HL-60 (cell line): ENCODE measurements around the gene COL28A1.

Source experiments
- DNase-seq, 2 experiments: peaks; one replicate each; pipeline ENCODE4 v3.0.0-alpha.2; 2010 to 2020; ENCODE audit warnings: low read depth in 1 of 2, low spot score in 1 of 2
- H3K27ac ChIP-seq: fragments of 250-450 bp; sonication (Bioruptor Pico); replicated peaks from 2 replicates; pipeline ENCODE4 v1.5.1; 2020; ENCODE audit warnings: mild to moderate bottlenecking, moderate library complexity
- H3K27me3 ChIP-seq: fragments of 250-450 bp; sonication (Bioruptor Pico); 2 replicates; pipeline ENCODE4 v1.5.1; 2021; ENCODE audit warnings: mild to moderate bottlenecking, moderate library complexity; ENCODE audit not compliant: insufficient read depth, poor library complexity, severe bottlenecking
- H3K4me3 ChIP-seq: replicated peaks from 2 replicates; pipeline ENCODE4 v1.5.1; 2011; ENCODE audit warnings: mild to moderate bottlenecking, control low read depth, low read length; ENCODE audit not compliant: insufficient read depth
- GABPA ChIP-seq: IDR thresholded peaks from 2 replicates; pipeline ENCODE4 v1.6.1; 2012; ENCODE audit warnings: low read depth
- POLR2AphosphoS5 ChIP-seq: IDR thresholded peaks from 2 replicates; pipeline ENCODE4 v1.6.1; 2012; ENCODE audit warnings: low read depth
- SPI1 ChIP-seq: IDR thresholded peaks from 2 replicates; pipeline ENCODE4 v1.6.1; 2012; ENCODE audit warnings: low read depth, mild to moderate bottlenecking, borderline replicate concordance
- TF ChIP-seq, protein P1 (sequence below): IDR thresholded peaks from one replicate; pipeline ENCODE4 v1.5.1; 2011; ENCODE audit warnings: low read length, control low read depth, inconsistent platforms; ENCODE audit not compliant: insufficient read depth
- TF ChIP-seq, protein P2 (sequence below): IDR thresholded peaks from 2 replicates; pipeline ENCODE4 v1.6.1; 2012; ENCODE audit warnings: low read depth; ENCODE audit not compliant: insufficient replicate concordance

The COL28A1 gene

DNA sequence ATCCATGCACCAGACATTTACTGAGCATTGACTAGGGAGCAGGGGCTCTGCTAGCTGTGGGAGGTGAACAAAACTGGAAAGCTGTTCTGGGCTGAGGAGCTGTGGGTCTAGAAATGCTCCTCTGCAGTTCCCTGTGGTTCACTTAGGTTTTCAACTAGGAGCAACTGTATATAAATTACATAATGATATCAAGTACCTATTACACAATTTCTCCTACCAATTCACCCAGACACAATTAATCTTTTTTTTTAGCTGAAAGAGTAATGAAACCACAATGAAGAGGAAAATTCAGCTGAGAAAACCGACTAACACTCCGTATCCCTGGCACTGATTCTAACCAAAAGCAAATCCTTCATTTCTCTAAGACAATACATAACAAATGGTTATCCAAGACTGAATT lies 39.4 kb downstream of the COL28A1 start:
- TF ChIP-seq, protein P1, sequence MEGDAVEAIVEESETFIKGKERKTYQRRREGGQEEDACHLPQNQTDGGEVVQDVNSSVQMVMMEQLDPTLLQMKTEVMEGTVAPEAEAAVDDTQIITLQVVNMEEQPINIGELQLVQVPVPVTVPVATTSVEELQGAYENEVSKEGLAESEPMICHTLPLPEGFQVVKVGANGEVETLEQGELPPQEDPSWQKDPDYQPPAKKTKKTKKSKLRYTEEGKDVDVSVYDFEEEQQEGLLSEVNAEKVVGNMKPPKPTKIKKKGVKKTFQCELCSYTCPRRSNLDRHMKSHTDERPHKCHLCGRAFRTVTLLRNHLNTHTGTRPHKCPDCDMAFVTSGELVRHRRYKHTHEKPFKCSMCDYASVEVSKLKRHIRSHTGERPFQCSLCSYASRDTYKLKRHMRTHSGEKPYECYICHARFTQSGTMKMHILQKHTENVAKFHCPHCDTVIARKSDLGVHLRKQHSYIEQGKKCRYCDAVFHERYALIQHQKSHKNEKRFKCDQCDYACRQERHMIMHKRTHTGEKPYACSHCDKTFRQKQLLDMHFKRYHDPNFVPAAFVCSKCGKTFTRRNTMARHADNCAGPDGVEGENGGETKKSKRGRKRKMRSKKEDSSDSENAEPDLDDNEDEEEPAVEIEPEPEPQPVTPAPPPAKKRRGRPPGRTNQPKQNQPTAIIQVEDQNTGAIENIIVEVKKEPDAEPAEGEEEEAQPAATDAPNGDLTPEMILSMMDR, result no peak
- TF ChIP-seq GABPA (no peak), POLR2AphosphoS5 (no peak), SPI1 (no peak)
- TF ChIP-seq, protein P2, sequence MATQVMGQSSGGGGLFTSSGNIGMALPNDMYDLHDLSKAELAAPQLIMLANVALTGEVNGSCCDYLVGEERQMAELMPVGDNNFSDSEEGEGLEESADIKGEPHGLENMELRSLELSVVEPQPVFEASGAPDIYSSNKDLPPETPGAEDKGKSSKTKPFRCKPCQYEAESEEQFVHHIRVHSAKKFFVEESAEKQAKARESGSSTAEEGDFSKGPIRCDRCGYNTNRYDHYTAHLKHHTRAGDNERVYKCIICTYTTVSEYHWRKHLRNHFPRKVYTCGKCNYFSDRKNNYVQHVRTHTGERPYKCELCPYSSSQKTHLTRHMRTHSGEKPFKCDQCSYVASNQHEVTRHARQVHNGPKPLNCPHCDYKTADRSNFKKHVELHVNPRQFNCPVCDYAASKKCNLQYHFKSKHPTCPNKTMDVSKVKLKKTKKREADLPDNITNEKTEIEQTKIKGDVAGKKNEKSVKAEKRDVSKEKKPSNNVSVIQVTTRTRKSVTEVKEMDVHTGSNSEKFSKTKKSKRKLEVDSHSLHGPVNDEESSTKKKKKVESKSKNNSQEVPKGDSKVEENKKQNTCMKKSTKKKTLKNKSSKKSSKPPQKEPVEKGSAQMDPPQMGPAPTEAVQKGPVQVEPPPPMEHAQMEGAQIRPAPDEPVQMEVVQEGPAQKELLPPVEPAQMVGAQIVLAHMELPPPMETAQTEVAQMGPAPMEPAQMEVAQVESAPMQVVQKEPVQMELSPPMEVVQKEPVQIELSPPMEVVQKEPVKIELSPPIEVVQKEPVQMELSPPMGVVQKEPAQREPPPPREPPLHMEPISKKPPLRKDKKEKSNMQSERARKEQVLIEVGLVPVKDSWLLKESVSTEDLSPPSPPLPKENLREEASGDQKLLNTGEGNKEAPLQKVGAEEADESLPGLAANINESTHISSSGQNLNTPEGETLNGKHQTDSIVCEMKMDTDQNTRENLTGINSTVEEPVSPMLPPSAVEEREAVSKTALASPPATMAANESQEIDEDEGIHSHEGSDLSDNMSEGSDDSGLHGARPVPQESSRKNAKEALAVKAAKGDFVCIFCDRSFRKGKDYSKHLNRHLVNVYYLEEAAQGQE, result no peak
- no peak overlapping the region for H3K27ac ChIP-seq
- peaks cover 2% of the 10 kb centered on the region for H3K27me3 ChIP-seq
- DNase-seq, result no peak
- no peak overlapping the region for H3K4me3 ChIP-seq

DNA sequence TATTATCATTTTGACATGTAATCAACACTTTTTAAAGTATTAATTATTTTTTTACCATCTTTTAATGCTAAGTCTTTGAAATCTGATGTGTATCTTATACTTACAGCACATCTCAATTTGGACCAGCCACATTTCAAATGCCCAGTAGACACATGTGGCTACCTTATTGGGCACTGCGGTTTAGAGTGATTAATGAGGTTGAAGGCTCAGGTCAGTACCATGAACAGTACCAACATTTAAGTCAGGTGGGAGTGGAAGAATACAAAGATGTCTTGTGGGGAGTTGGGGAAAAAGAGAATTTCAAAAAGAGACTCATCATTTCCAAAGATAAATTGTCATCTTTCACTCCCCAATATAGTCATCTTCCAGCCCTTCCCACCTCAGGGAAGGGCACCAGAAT lies 40.5 kb downstream of the COL28A1 start:
- Histone ChIP-seq H3K4me3 (no peak overlapping the region), H3K27ac (no peak overlapping the region), H3K27me3 (no peaks in the 10 kb centered on the region)
- TF ChIP-seq POLR2AphosphoS5 (no peak), SPI1 (no peak), GABPA (no peak)
- TF ChIP-seq, protein P2, result no peak
- TF ChIP-seq, protein P1, result no peak
- no peak for DNase-seq

DNA sequence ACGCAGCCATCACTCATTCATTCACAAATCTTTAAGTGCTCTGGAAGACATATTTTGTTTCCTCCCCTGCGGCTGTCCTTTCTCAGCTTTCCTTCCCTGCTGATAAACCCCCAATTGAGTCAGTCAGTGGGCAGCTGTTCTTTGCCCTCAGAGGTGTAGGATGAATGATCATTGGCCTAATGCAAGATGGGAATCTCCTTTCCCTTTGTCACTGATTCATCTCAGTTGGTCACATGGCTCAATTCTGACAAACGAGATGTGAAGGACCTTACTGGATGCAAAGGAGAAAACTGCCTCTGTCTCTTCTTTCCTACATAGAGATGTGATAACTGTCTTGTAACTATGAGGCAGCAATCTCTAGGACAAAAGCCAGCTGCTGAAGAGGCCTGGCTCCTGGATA lies 44.6 kb downstream of the COL28A1 start:
- TF ChIP-seq GABPA (no peak), POLR2AphosphoS5 (no peak), SPI1 (no peak)
- TF ChIP-seq, protein P2, result no peak
- TF ChIP-seq, protein P1, result no peak
- Histone ChIP-seq H3K27ac (no peak overlapping the region), H3K4me3 (no peak overlapping the region), H3K27me3 (no peaks in the 10 kb centered on the region)
- no peak for DNase-seq
